RWPE2 (cell line): ENCODE results near the gene ZNF12.

ENCODE experiments used
- ATAC-seq: fragments of 200-7000 bp; cut with Tn5 transposase; 3 replicates; pipeline ENCODE4 v1.9.1; 2021; ENCODE audit warnings: low read depth
- DNase-seq: peaks from one replicate; pipeline ENCODE4 v3.0.0-alpha.2; 2020; ENCODE audit warnings: low spot score
- H3K27ac ChIP-seq: fragments of 450-650 bp; 2 replicates; pipeline ENCODE4 v1.5.1; 2017; ENCODE audit warnings: mild to moderate bottlenecking; ENCODE audit not compliant: poor library complexity, severe bottlenecking
- H3K27me3 ChIP-seq: fragments of 250-450 bp; sonication (Bioruptor Pico); 2 replicates; pipeline ENCODE4 v1.5.1; 2021; ENCODE audit warnings: mild to moderate bottlenecking, moderate library complexity; ENCODE audit not compliant: insufficient read depth, poor library complexity, severe bottlenecking
- H3K36me3 ChIP-seq: fragments of 250-450 bp; sonication (Bioruptor Pico); 2 replicates; pipeline ENCODE4 v1.5.1; 2020; ENCODE audit warnings: low read depth, mild to moderate bottlenecking, moderate library complexity
- H3K4me1 ChIP-seq: fragments of 250-450 bp; sonication (Bioruptor Pico); 2 replicates; pipeline ENCODE4 v1.5.1; 2021; ENCODE audit warnings: mild to moderate bottlenecking, moderate library complexity; ENCODE audit not compliant: insufficient read depth, poor library complexity, severe bottlenecking
- H3K4me3 ChIP-seq: fragments of 250-450 bp; sonication (Bioruptor Pico); 2 replicates; pipeline ENCODE4 v1.5.1; 2021; ENCODE audit warnings: mild to moderate bottlenecking, moderate library complexity; ENCODE audit not compliant: severe bottlenecking
- H3K9me3 ChIP-seq: fragments of 250-450 bp; sonication (Bioruptor Pico); 2 replicates; pipeline ENCODE4 v1.5.1; 2021; ENCODE audit warnings: mild to moderate bottlenecking, moderate library complexity; ENCODE audit not compliant: severe bottlenecking
- TF ChIP-seq, protein P1 (sequence below): fragments of 450-650 bp; IDR thresholded peaks from one replicate; pipeline ENCODE4 v1.5.1; 2017; ENCODE audit warnings: mild to moderate bottlenecking, moderate library complexity; ENCODE audit not compliant: poor library complexity, severe bottlenecking

ZNF12 gene

GRCh38 chr7:6642239-6642839 is 64.4 kb downstream of the ZNF12 start:
- no peaks in the 10 kb centered on the region for H3K9me3 ChIP-seq
- no peak overlapping the region for H3K27ac ChIP-seq
- ATAC-seq (no peak), DNase-seq (no peak)
- TF ChIP-seq, protein P1, sequence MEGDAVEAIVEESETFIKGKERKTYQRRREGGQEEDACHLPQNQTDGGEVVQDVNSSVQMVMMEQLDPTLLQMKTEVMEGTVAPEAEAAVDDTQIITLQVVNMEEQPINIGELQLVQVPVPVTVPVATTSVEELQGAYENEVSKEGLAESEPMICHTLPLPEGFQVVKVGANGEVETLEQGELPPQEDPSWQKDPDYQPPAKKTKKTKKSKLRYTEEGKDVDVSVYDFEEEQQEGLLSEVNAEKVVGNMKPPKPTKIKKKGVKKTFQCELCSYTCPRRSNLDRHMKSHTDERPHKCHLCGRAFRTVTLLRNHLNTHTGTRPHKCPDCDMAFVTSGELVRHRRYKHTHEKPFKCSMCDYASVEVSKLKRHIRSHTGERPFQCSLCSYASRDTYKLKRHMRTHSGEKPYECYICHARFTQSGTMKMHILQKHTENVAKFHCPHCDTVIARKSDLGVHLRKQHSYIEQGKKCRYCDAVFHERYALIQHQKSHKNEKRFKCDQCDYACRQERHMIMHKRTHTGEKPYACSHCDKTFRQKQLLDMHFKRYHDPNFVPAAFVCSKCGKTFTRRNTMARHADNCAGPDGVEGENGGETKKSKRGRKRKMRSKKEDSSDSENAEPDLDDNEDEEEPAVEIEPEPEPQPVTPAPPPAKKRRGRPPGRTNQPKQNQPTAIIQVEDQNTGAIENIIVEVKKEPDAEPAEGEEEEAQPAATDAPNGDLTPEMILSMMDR, result no peak
- no peaks in the 10 kb centered on the region for H3K4me1 ChIP-seq
- peaks cover 41% of the 10 kb centered on the region for H3K36me3 ChIP-seq
- no peak overlapping the region for H3K4me3 ChIP-seq
- no peaks in the 10 kb centered on the region for H3K27me3 ChIP-seq

DNA sequence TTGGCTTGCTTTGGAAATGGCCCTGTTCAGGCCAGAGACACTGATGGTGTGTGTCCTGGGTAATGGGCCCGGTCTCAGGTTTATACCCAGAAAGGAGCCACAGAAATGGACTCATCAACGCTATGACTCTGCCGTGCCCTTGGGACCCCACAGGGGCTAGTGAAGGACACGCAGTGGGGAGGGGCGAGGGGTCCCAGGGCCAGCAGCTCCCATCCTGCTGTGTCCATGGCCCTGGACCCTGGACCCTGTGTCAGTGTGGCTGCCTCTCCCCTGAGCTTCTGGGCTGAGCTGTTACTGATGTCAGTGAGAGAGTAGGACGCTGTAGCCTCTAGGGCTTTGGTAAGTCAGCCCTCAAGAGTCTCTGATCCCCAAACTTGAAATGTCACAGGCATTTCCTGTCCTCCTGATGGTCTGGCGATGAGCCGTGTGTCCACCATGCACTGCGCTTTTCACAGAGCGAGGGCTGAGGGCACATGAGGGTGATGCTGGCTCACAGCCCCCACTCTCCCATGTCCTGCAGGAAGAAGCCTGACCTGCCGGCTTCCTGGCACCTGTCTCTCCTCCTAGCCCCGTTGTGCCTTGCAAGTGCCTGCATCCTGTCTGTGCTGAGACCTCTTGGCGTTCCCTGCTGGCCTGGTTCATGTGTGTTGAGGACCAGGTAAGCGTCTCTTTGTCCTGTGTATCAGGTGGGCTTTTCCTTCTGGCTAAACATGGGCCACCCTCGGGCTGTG is 65.3 kb downstream of the ZNF12 start:
- H3K36me3 ChIP-seq, result peaks cover 41% of the 10 kb centered on the region
- H3K27me3 ChIP-seq, result no peaks in the 10 kb centered on the region
- no peak for DNase-seq
- H3K4me3 ChIP-seq, result no peak overlapping the region
- TF ChIP-seq, protein P1, result no peak
- H3K9me3 ChIP-seq, result no peaks in the 10 kb centered on the region
- H3K27ac ChIP-seq, result no peak overlapping the region
- ATAC-seq, result no peak
- no peaks in the 10 kb centered on the region for H3K4me1 ChIP-seq

DNA sequence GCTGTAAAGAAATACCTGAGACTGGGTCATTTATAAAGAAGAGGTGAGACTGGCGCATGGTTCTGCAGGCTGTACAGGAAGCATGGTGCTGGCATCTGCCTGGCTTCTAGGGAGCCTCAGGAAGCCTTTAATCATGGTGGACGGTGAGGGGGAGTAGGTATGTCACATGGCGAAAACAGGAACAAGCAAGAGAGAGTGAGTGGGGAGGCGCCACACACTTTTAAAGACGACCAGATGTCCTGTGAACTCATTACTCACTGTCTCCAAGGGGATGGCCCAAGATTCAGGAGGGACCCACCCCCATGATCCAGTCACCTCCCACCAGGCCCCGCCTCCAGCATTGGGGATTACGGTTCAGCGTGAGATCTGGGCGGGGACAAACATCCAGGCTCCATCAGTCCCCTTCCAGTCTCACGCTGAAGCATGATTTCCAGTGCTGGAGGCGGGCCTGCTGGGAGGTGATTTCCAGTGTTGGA is 66.5 kb downstream of the ZNF12 start:
- peaks cover 39% of the 10 kb centered on the region for H3K36me3 ChIP-seq
- H3K4me3 ChIP-seq, result no peak overlapping the region
- no peaks in the 10 kb centered on the region for H3K27me3 ChIP-seq
- no peak overlapping the region for H3K27ac ChIP-seq
- DNase-seq (no peak), ATAC-seq (no peak)
- TF ChIP-seq, protein P1, result no peak
- no peaks in the 10 kb centered on the region for H3K4me1 ChIP-seq
- no peaks in the 10 kb centered on the region for H3K9me3 ChIP-seq

- no peak for ATAC-seq
- Histone ChIP-seq H3K4me1 (no peaks in the 10 kb centered on the region), H3K9me3 (no peaks in the 10 kb centered on the region), H3K36me3 (peaks cover 32% of the 10 kb centered on the region), H3K27me3 (no peaks in the 10 kb centered on the region), H3K4me3 (no peak overlapping the region), H3K27ac (no peak overlapping the region)
- TF ChIP-seq, protein P1, result no peak
- no peak for DNase-seq
Observed at GRCh38 chr7:6639627-6640026, 67.1 kb downstream of the ZNF12 start.

- Histone ChIP-seq H3K9me3 (no peaks in the 10 kb centered on the region), H3K4me3 (no peak overlapping the region), H3K27me3 (no peaks in the 10 kb centered on the region), H3K36me3 (peaks cover 26% of the 10 kb centered on the region), H3K4me1 (no peaks in the 10 kb centered on the region), H3K27ac (no peak overlapping the region)
- ATAC-seq (no peak), DNase-seq (no peak)
- TF ChIP-seq, protein P1, result no peak
Observed at GRCh38 chr7:6639032-6639431, 67.7 kb downstream of the ZNF12 start.
